ENCODE measurements around the gene GNAQ. TPM values are rescaled to one million over a fixed set of nuclear protein-coding genes. Genes with fewer than 3 reads are reported as not detected.

GNAQ gene
- total RNA-seq, 6 experiments from 2014 or later = 41.6 to 45.8 (median 44.3) TPM

DNA sequence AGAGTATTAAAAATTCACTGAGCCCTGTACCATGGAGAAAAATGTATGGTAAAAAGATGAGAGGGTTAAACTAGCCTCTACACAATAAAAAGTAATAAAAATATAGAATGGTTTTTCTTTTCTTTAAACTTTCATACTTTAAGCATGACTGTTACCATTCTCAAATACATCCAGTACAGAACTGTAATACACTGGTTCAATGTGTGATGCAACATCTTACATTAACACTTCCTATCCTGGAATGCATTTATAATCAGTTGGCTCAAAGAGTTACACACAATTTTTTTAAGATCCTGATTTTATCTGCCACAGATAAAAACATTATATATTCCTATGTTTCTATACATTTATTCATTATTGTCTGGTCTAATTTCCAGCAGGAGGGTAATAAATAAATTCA, 4.7 kb downstream of the GNAQ start:
- peak overlapping the region; percentile 9; the same call in 1 of the 2 replicates for H3K4me3 Mint-ChIP-seq
- peaks cover 66% of the 10 kb centered on the region for H3K4me1 Mint-ChIP-seq (ENCODE audit: low read depth)
- no peak overlapping the region for H3K27ac Mint-ChIP-seq
- peak; percentile 11 for DNase-seq
- TF ChIP-seq, protein P1, sequence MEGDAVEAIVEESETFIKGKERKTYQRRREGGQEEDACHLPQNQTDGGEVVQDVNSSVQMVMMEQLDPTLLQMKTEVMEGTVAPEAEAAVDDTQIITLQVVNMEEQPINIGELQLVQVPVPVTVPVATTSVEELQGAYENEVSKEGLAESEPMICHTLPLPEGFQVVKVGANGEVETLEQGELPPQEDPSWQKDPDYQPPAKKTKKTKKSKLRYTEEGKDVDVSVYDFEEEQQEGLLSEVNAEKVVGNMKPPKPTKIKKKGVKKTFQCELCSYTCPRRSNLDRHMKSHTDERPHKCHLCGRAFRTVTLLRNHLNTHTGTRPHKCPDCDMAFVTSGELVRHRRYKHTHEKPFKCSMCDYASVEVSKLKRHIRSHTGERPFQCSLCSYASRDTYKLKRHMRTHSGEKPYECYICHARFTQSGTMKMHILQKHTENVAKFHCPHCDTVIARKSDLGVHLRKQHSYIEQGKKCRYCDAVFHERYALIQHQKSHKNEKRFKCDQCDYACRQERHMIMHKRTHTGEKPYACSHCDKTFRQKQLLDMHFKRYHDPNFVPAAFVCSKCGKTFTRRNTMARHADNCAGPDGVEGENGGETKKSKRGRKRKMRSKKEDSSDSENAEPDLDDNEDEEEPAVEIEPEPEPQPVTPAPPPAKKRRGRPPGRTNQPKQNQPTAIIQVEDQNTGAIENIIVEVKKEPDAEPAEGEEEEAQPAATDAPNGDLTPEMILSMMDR (IDR thresholded peaks at IDR 0.05) = no peak
- no peaks in the 10 kb centered on the region for H3K9me3 Mint-ChIP-seq
- H3K36me3 Mint-ChIP-seq (ENCODE audit: low read depth) = no peaks in the 10 kb centered on the region
- H3K27me3 Mint-ChIP-seq (ENCODE audit: insufficient read depth) = no peaks in the 10 kb centered on the region

DNA sequence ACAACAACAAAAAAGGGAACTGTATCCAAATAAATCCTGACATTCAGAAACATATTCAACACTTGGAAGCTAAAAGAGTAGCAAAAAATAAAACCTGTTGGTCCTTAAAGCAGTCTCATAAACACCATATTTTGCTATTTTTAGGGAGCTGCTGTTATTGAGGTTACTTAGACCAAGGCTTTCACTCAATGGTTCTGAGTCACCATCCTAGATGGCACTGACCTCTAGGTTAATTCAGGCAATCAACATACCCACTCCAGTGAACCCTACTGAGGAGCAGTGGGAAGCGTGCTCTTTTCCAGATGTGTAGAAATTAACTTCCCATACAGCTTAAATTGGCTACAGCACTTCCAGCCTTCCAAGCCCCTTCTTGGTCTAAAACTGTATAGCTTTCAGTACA, 5.2 kb downstream of the GNAQ start:
- TF ChIP-seq, protein P1 (IDR thresholded peaks at IDR 0.05) = no peak
- H3K4me3 Mint-ChIP-seq = peak overlapping the region; percentile 9; the same call in 1 of the 2 replicates
- no peak overlapping the region for H3K27ac Mint-ChIP-seq
- H3K4me1 Mint-ChIP-seq (ENCODE audit: low read depth) = peaks cover 72% of the 10 kb centered on the region
- H3K36me3 Mint-ChIP-seq (ENCODE audit: low read depth) = no peaks in the 10 kb centered on the region
- H3K27me3 Mint-ChIP-seq (ENCODE audit: insufficient read depth) = no peaks in the 10 kb centered on the region
- no peaks in the 10 kb centered on the region for H3K9me3 Mint-ChIP-seq
- no peak for DNase-seq

DNA sequence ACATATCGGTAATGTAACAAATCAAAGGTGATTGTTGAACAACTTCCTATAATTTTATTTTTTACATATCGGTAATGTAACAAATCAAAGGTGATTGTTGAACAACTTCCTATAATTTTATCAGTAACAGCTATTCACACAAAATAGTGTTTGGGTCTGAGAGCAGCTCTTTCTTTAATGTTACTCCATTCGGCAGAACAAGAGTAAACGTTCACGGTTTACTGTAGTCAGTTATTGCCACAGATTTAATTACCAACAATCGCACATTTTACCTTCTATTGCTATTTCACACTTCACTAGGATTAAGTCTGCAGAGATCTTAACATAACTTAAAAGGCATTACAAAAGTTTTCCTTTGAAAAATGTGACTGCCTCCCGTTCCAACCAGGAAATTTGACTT, 6.4 kb downstream of the GNAQ start:
- Mint-ChIP-seq H3K27me3 (ENCODE audit: insufficient read depth) (no peaks in the 10 kb centered on the region), H3K27ac (no peak overlapping the region)

DNA sequence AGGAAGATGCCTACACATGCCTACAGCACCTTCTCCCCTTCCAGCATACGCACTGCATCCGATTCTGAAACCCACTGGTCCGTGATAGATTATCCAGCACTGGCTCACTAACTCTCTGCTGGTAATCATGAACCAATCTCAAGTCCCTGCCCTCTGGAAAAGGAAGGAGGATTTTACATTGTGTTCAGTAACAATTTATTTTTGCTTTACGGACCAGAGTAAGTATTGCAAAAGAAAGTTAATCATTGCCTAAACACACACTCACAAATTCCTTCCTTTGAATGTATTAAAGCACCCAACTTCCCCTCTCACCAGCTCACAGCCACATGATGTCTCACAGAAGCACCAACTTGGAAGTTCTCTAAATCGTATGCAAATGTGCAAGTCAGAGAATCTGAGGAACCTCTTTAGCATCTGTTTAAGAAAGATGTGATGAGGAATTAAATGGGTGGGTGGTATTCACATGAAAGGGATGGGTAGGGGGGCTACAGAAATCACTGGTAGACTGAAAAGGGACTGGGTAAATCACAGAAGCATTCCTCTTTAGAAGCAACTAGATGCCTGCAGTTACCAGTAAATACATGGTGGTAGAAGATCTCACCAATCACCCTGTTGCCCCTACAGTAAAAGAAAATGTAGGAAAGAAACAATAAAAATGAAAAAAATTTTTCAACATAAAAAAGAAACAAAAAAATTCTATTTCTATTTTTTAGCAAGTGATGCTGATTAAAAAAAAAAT, 8.4 kb downstream of the GNAQ start:
- peak overlapping the region; percentile 5; the same call in 1 of the 2 replicates for H3K4me3 Mint-ChIP-seq
- DNase-seq = no peak
- H3K4me1 Mint-ChIP-seq (ENCODE audit: low read depth) = peaks cover 54% of the 10 kb centered on the region
- no peaks in the 10 kb centered on the region for H3K9me3 Mint-ChIP-seq
- H3K27me3 Mint-ChIP-seq (ENCODE audit: insufficient read depth) = no peaks in the 10 kb centered on the region
- peak overlapping the region; percentile 36 for H3K27ac Mint-ChIP-seq
- 0 out of 2 replicates have a peak, but pooled peaks cover 6% of the 10 kb centered on the region for H3K36me3 Mint-ChIP-seq (ENCODE audit: low read depth)
- TF ChIP-seq, protein P1 (IDR thresholded peaks at IDR 0.05) = no peak

More for the DNA sequence above, 6.4 kb downstream of the GNAQ start:
- H3K4me1 Mint-ChIP-seq (ENCODE audit: low read depth) = peaks cover 73% of the 10 kb centered on the region
- no peak overlapping the region for H3K4me3 Mint-ChIP-seq
- H3K36me3 Mint-ChIP-seq (ENCODE audit: low read depth) = 0 out of 2 replicates have a peak, but pooled peaks cover 4% of the 10 kb centered on the region
- H3K9me3 Mint-ChIP-seq = no peaks in the 10 kb centered on the region
- no peak for DNase-seq
- TF ChIP-seq, protein P1 (IDR thresholded peaks at IDR 0.05) = no peak

DNA sequence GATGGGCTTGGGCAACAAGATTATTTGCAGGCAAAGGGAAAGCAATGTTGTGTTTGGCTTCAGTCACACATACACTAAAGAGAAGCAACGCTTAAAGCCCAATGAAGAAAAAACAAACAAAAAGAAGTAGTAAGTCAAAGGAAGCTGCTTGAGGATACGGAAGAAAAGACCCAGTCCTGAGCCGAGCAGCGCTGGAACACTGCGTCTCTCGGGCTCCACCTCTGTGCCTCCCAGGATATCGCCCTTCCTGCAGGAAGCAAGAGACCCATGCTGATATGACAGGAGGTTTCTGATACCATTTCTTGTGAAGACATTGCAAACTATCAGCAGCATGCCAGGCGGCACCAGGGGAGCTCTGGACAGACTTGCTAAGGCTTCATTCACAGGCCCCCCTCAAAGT, 9.9 kb downstream of the GNAQ start:
- H3K4me3 Mint-ChIP-seq = no peak overlapping the region
- H3K9me3 Mint-ChIP-seq = no peaks in the 10 kb centered on the region
- DNase-seq = no peak
- TF ChIP-seq, protein P1 (IDR thresholded peaks at IDR 0.05) = no peak
- no peak overlapping the region; the same call in 1 of the 2 replicates for H3K27ac Mint-ChIP-seq
- peaks cover 55% of the 10 kb centered on the region for H3K4me1 Mint-ChIP-seq (ENCODE audit: low read depth)
- H3K36me3 Mint-ChIP-seq (ENCODE audit: low read depth) = 0 out of 2 replicates have a peak, but pooled peaks cover 6% of the 10 kb centered on the region
- H3K27me3 Mint-ChIP-seq (ENCODE audit: insufficient read depth) = no peaks in the 10 kb centered on the region

Data from HFFc6 (cell line).